AG08395 (cell line): ENCODE results near the gene CD300H.

Source experiments
- DNase-seq: peaks from one replicate; pipeline ENCODE4 v3.0.0; 2012; ENCODE audit warnings: mixed read lengths, low spot score

The CD300H gene

DNA sequence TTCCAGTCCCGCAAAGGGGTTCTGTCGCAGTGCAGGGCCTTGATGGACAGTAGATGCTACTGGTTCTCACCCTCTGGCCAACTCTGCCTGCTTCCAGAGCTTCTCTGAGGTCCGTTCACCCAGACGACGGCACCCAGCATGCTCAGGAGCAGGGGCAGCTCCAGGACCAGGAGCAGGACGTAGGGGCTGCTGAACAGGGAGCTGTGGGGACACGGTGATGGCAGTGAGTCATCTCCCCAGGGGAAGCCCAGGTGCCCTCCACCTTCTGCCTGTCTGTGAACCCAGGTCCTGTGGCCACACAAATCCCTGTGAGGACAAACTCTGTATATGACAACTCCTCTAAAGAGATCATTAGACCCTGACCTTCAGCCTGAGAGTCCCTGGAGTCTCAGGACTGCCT is 18.0 kb downstream of the CD300H start:
- DNase-seq = no peak

GRCh38 chr17:74547736-74548135 is 19.6 kb downstream of the CD300H start:
- no peak for DNase-seq

- DNase-seq = no peak
Observed at GRCh38 chr17:74547264-74547663, 20.0 kb downstream of the CD300H start.

DNA sequence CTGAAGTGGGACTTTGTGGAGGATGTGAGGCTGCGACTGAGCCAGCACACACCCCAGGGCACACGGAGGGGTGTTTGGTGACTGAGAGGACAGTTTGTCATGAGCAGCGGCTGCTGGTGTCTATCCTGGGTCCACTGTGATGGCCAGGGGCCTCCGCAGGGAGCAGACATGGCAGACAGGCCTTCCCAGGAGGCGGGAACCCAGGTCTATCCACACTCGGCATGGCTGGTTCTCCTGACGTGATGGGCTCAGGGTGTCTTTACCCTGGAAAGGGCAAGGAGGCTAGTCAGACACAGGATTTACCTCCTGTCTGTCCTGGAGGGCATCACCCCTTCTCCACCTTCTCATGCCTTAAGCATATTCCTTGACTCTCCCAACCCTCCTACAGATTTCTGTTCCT is 20.7 kb downstream of the CD300H start:
- DNase-seq = no peak

DNA sequence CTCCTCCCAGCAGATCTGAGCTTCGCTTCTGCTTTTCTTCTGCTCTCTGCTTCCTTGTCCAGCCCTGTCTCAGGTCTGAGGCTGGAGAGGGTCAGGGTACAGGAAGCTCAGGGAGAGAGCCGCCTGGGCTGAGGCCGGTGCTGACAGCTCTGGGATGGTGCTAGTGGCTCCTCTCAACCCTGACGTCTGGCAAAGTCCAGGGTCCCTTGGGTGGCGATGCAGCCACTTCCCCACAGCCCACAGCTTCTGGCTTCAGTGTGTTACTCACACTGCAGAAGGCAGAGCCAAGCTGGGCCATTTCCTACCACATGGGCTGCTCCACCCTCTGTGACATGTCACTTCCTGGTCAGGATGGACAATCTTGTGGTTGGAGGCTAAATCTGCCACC is 21.5 kb downstream of the CD300H start, which contains the start of gene CD300C:
TSS of gene CD300C (minus strand) at position 273 of the 388 bp plus-strand sequence. CDS start 333 bp downstream, outside the sequence.
- peak; percentile 14 for DNase-seq

DNA sequence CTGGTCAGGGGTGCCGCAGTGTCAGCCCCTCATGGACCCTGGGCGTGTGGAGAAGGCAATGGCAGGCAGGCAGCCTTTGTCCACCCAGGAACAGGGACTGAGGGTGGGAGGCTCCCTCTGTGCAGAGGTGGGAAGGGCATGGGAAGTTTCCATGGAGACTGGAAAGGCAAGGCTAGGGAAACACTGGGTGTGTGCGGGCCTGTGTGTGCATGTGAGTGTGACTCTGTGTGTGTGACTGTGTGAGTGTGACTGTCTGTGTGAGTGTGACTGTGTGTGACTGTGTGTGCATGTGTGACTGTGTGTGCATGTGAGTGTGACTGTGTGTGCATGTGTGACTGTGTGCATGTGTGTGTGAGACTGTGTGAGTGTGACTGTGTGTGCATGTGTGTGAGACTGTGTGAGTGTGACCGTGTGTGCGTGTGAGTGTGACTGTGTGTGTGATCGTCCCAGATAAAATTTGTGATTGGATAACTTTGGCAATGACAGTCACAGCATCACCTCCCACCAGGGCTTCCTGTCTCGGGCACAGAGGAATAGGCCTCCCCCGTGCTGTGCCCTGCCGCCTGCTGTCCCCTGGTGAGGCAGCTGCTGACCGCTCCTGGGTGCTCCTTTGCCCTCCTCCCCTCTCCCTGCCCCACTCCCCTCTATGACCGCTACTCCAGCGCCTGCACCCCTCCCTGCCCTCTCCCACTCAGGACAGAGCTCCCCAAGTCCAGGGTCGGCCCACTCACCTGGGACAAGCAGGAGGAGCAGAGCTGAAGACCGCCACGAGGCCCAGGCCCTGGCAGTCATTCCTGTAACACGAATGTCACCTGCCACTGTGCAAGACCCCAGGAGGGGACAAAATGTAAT is 22.1 kb downstream of the CD300H start:
- no peak for DNase-seq

- no peak for DNase-seq
Observed at GRCh38 chr17:74543891-74544760, 23.2 kb downstream of the CD300H start.

DNA sequence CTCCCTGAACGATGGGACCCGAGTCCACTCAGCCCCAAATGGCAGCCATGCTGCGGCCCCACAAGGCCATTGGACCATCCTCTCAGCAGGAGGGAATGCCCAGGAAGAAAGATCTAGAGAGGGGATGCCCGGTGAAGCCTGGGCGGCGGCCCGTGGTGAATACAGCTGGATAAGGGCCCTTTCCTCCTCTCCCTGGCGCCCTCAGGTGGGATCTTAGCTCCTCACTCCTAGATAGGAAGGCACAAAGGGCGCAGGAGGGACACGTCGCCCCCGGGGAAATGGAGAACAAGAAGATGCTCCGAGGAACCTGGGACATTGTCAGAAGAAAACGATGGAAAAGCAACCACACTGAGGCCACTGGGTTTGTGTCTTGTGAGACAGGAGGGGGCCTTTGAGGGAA is 23.9 kb downstream of the CD300H start:
- DNase-seq = no peak

DNA sequence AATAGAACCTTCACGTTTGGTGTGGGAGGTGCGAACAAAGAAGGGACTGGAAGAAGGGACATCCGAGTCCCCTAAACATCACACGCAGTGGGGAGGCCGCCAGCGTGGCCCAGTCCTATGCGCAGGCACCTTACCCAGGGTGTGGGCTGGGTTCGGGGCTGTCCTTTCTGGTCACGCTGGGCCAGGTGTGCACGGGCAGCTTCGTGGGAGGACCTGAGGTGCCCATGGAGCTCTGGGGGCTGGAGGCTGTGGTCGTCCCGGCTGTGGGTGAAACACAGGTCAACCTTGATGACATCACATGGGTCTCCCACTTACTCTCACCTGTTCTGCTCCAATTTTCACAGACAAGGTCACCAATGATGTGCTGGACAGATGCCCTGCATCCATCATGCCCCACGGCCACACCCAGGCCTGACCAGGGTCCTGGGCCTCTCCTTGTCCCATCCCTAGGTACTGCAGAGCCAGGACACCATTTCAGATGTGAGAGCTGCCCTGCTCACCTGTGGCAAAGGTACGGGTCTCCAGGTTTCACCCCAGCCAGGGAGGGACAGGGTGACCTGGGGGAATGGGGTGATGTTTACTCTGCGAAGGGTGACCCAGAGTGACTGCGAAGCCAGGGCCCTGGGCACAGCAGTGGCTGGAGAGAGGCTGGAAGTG is 24.5 kb downstream of the CD300H start:
- no peak for DNase-seq

- DNase-seq = no peak
Observed at GRCh38 chr17:74542166-74542565, 25.1 kb downstream of the CD300H start.

GRCh38 chr17:74541176-74542111 is 25.9 kb downstream of the CD300H start:
- no peak for DNase-seq

DNA sequence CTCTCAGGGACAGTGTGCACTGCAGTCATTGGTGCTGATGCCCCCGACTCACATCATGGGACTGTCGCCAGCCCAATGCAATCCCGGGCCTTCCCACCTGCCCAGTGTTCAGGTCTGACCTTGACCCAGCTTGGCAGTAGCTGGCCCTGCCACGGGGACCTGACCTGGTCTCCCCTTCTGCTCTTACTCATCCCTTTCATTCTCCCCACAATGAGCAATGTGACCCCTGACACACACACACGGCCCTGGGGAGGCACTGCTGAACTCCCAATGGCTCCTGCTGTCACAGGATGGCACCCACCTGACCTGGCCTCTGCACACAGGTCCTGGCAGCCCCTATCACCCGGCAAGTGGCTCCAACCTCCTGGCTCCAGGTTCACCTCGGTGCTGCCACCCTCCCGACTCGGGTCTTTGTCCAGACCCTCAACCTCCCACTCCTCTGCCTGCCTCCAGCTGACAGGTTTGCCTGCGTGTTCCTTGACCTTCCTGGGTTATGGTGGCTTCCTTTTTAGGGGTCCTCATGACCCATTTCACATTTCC is 28.0 kb downstream of the CD300H start:
- no peak for DNase-seq

DNA sequence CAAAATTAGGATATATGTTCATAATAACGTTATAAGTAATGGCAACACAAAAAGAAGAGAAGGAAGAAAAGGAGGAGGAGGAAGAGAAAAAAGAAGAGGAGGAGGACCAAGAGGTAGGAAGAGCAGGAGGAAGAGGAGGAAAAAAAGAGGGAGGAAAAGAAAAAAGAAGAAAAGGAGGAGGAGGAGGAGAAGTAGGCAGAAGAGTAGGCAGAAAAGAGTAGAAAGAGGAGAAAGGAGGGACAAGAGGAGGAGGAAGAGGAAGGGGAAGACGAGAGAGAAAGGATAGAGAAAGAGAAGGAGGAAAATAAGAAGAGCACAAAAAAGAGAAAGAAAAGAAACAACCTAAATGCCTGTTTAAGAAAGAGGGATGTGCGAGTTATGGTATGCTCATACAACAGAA is 30.4 kb downstream of the CD300H start:
- no peak for DNase-seq

DNA sequence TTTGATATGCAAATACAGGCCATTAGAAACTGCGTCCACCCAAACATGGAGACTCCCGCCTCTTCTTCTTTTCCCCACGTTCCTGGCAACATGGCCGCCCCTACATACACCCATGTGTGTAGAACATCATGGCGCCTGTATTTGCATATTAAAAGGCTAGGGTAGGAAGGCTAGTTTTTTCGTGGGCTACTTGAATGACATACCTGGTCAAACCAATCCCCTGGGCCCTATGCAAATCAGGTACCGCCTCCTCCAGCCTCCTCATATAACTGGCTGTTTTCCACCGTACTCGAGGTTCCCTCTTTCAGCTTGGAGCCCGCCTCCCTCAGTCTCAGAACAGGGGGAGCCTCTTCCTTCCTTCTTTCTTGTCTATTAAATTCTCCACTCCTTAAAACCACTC is 35.2 kb downstream of the CD300H start:
- no peak for DNase-seq

DNA sequence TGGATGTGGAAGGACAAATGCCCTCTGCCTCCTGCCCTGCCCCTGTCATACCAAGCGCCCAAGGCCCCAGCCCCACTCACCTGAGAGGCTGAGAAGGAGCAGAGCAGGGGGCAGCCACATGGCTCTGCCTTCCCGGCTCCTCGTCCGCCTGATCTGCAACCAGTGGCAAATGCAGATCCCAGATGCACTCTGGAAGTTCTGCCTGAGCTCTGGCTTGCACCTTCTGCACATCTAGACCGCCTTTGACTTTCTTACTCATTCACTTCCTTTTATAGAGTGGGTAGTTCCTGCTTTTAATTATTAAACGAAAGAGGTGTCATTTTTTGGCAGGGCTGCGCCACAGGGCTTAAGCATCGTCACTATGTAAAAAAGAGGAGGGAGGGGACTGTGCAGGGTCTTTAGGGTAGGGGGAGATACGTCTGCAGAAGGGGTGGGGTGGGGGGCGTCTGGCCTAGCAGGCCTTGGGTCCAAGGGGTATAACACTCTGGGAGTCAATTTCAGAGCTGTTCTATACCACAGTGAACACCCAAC is 36.0 kb downstream of the CD300H start, which contains the start of gene CD300LB:
TSS of gene CD300LB (minus strand) at position 245 of the 531 bp plus-strand sequence. CDS start at position 120, 125 bp downstream.
- no peak for DNase-seq

- DNase-seq = no peak
Observed at GRCh38 chr17:74530831-74531150, 36.5 kb downstream of the CD300H start.

DNA sequence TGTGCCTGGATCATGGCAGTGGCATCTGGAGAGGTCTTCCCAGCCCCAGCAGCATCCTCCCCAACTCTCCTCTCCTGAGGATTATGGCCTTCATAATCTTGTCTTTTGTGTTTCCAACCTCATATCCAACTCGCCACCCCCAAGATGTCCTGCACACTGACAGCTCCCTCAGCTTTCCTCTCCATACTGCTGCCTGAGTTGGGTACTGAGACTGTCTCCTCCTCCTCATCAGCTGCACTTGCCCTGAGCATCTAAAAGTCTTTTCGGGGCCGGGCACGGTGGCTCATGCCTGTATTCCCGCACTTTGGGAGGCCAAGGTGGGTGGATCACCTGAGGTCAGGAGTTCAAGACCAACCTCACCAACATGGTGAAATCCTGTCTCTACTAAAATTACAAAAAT is 38.1 kb downstream of the CD300H start:
- no peak for DNase-seq

DNA sequence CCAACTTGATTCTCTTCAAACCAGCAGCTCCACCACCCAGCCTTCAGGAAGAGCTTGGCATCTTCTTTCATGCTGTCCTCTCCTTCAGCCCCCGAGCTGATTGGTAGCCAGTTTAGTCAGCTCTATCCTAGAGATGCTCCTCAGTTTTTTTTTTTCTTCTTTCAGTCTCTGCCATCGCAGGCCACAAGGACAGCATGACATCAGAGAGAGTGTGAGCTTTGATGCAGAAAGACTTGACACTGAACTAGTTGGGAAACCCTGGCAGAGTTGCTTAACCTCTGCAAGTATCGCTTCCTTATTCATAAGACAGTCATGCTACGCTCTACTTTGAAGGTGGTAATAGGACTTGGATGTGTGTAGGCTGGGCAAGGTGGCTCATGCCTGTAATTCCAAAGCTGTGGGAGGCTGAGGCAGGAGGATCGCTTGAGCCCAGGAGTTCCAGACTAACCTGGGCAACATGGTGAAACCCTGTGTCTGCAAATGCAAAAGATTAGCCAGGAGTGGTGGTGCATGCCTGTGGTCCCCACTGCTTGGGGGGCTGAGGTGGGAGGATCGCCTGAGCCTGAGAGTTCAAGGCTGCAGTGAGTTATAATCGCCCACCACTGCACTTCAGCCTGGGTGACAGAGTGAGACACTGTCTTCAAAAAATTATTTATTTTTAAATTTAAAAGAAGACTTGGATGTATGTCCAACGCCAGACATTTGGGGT is 38.7 kb downstream of the CD300H start:
- DNase-seq = no peak

DNA sequence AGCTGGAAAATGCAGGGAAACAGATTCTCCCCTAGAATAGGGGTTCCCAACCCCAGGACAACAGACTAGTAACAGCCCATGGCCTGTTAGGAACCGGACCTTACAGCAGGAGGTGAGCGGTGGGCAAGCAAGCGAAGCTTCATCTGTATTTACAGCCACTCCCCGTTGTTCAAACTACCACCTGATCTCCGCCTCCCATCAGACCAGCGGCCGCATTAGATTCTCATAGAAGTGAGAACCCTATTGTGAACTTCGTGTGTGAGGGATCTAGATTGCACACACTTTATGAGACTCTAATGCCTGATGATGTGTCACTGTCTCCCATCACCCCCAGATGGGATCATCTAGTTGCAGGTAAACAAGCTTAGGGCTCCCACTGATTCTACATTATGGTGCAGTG is 39.6 kb downstream of the CD300H start:
- no peak for DNase-seq

DNA sequence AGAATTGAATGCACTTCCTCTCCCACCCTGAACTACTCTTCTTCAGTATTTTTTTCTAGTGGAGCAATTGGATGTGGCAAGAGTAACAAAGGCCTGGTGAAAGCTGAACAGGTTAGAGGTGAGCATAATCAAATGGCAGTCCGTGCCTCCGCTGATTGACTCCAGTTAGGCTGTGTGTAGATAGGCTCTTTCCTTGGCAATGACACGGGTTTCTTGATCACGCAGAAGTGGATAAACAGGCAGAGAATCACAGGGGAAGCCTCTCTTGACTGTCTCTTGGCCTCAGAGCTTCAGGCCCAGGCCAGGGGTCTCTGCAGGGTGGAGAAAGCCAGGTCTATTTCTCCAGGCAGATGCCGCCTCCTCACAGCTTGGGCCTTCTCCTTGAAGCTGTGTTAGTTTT is 40.2 kb downstream of the CD300H start:
- DNase-seq = no peak
